H1 (cell line): ENCODE data around the gene PXDN.

Source experiments
- ATF3 ChIP-seq: IDR thresholded peaks from 2 replicates; pipeline ENCODE4 v1.6.1; 2011; ENCODE audit warnings: low read depth, mild to moderate bottlenecking, low read length; ENCODE audit not compliant: insufficient read depth
- CHD2 ChIP-seq: IDR thresholded peaks from 2 replicates; pipeline ENCODE4 v1.6.1; 2012; ENCODE audit warnings: low read length, improper control_type of control experiment
- HDAC2 ChIP-seq, 2 experiments: fragments of 300-600 bp in 1 of 2; sonication (generic) in 1 of 2; IDR thresholded peaks; 2 replicates each; pipeline ENCODE4 v1.6.1; 2011 to 2012; ENCODE audit warnings: low read depth in 2 of 2, low read length in 2 of 2, mild to moderate bottlenecking in 2 of 2, moderate library complexity in 2 of 2, borderline replicate concordance in 1 of 2, inconsistent platforms in 1 of 2
- POLR2A ChIP-seq, 2 experiments: IDR thresholded peaks; 1 replicate in 1 of 2; 2 replicates in 1 of 2; pipeline ENCODE4 v1.6.1; 2011; ENCODE audit warnings: low read depth in 2 of 2, low read length in 2 of 2, mild to moderate bottlenecking in 2 of 2; ENCODE audit errors: control extremely low read depth in 1 of 2
- ZNF274 ChIP-seq: IDR thresholded peaks from 2 replicates; pipeline ENCODE4 v1.7.0; 2012; ENCODE audit warnings: low read length, borderline replicate concordance; ENCODE audit errors: extremely low read depth

GRCh38 chr2:1590596-1591460 is 153.5 kb downstream of the PXDN start:
- TF ChIP-seq HDAC2 (IDR thresholded peaks at IDR 0.05; ENCODE audit: borderline replicate concordance in 1 of 2, low read depth in 2 of 2, low read length in 2 of 2), result no peak
- TF ChIP-seq POLR2A (IDR thresholded peaks at IDR 0.05; ENCODE audit: control extremely low read depth in 1 of 2, low read depth in 2 of 2, low read length in 2 of 2), result no peak
- no peak for TF ChIP-seq ZNF274
- no peak for TF ChIP-seq CHD2
- TF ChIP-seq ATF3, result no peak
